Endothelial cell of umbilical vein (primary cell): Measurements from ENCODE around the gene CTDSPL. TPM values are rescaled to one million over a fixed set of nuclear protein-coding genes. Genes with fewer than 3 reads are reported as not detected.

Source experiments
- BruUV-seq: library from RNA; stranded (reverse); fragments of 400-500 nt; replicated peaks from 2 replicates; lab custom pipeline; 2021; lab: Mats Ljungman, UMichigan
- CTCF ChIA-PET: fragments of 300-600, 350-600 bp; sonication (Branson Sonifier 250); formaldehyde crosslinking; loops from one replicate; lab custom pipeline; 2021; ENCODE audit warnings: antibody characterized with exemption, inconsistent platforms; lab: Charles Lee
- POLR2A ChIA-PET: fragments of 300-600, 350-600 bp; sonication (Branson Sonifier 250); formaldehyde crosslinking; loops from one replicate; lab custom pipeline; 2021; ENCODE audit warnings: antibody characterized with exemption, inconsistent platforms; lab: Charles Lee
- DNase-seq: peaks from one replicate; pipeline ENCODE4 v3.0.0-alpha.2; 2011; ENCODE audit warnings: low read depth, low spot score
- FAIRE-seq: peaks from 2 replicates; lab custom pipeline; 2011; peaks lifted over from hg19 to GRCh38; lab: Jason Lieb, UNC
- H2AFZ ChIP-seq: 2 replicates; pipeline ENCODE4 v1.6.0; 2012; ENCODE audit warnings: low read depth, low read length, control low read depth, inconsistent platforms
- H3K27ac ChIP-seq: 2 replicates; pipeline ENCODE4 v1.5.1; 2011; ENCODE audit warnings: low read depth, mild to moderate bottlenecking, control low read depth, low read length, moderate library complexity; ENCODE audit not compliant: insufficient read depth
- H3K27me3 ChIP-seq, 2 experiments: 2 replicates each; pipeline versions ENCODE4 v1.6.0 to v1.6.1; 2011; ENCODE audit warnings: low read length in 2 of 2, mixed read lengths in 1 of 2; ENCODE audit not compliant: control insufficient read depth in 2 of 2, insufficient read depth in 2 of 2
- H3K36me3 ChIP-seq, 2 experiments: 2 replicates in 1 of 2; 3 replicates in 1 of 2; pipeline ENCODE4 v1.5.1; 2011; ENCODE audit warnings: low read length in 2 of 2, mild to moderate bottlenecking in 1 of 2, moderate library complexity in 1 of 2; ENCODE audit not compliant: control insufficient read depth in 2 of 2, insufficient read depth in 2 of 2; ENCODE audit errors: extremely low read depth in 1 of 2
- H3K4me1 ChIP-seq: 3 replicates; pipeline ENCODE4 v1.5.1; 2011; ENCODE audit warnings: mild to moderate bottlenecking, low read length; ENCODE audit not compliant: control insufficient read depth, insufficient read depth; ENCODE audit errors: extremely low read depth
- H3K4me2 ChIP-seq: 2 replicates; pipeline ENCODE4 v1.6.1; 2011; ENCODE audit warnings: low read length, control low read depth, mixed read lengths; ENCODE audit not compliant: insufficient read depth
- H3K4me3 ChIP-seq, 3 experiments: fragments of 200-600 bp in 1 of 3; sonication (generic), shearing (Covaris generic) in 1 of 3; replicated peaks in 1 of 3; 2 replicates each; pipeline ENCODE4 v1.5.1; 2011 to 2016; ENCODE audit warnings: control low read depth in 3 of 3, low read length in 3 of 3, mild to moderate bottlenecking in 2 of 3, inconsistent platforms in 1 of 3, low read depth in 1 of 3, moderate library complexity in 1 of 3; ENCODE audit not compliant: insufficient read depth in 1 of 3
- H3K79me2 ChIP-seq: 2 replicates; pipeline ENCODE4 v1.6.0; 2012; ENCODE audit warnings: low read length, inconsistent platforms; ENCODE audit not compliant: control insufficient read depth, insufficient read depth
- H3K9ac ChIP-seq: replicated peaks from 2 replicates; pipeline ENCODE3; 2011; ENCODE audit warnings: low read length, control low read depth; ENCODE audit not compliant: insufficient read depth; ENCODE audit errors: extremely low read depth
- H3K9me1 ChIP-seq: replicated peaks from 3 replicates; pipeline ENCODE4 v1.6.0; 2011; ENCODE audit warnings: mild to moderate bottlenecking, low read length; ENCODE audit not compliant: control insufficient read depth, insufficient read depth; ENCODE audit errors: extremely low read depth
- H3K9me3 ChIP-seq: replicated peaks from 2 replicates; pipeline ENCODE4 v1.5.1; 2012; ENCODE audit warnings: low read length, inconsistent platforms; ENCODE audit not compliant: control insufficient read depth, insufficient read depth
- H4K20me1 ChIP-seq: replicated peaks from 2 replicates; pipeline ENCODE3; 2011; ENCODE audit warnings: mild to moderate bottlenecking, low read length; ENCODE audit not compliant: control insufficient read depth, insufficient read depth; ENCODE audit errors: extremely low read depth
- CTCF ChIP-seq, 2 donors: IDR thresholded peaks; 1 replicate in 1 of 2; 2 replicates in 1 of 2; pipeline ENCODE4 v1.5.1; 2011; ENCODE audit warnings: low read length in 2 of 2, mild to moderate bottlenecking in 2 of 2, moderate library complexity in 2 of 2, control low read depth in 1 of 2, inconsistent platforms in 1 of 2, low read depth in 1 of 2; ENCODE audit not compliant: insufficient read depth in 1 of 2; ENCODE audit errors: extremely low read depth in 1 of 2
- EZH2 ChIP-seq: IDR thresholded peaks from 2 replicates; pipeline ENCODE4 v1.6.1; 2012; ENCODE audit warnings: borderline replicate concordance, low read depth, mild to moderate bottlenecking, moderate library complexity, low read length, inconsistent platforms; ENCODE audit not compliant: severe bottlenecking
- FOS ChIP-seq: IDR thresholded peaks from 2 replicates; pipeline ENCODE4 v1.6.1; 2011; ENCODE audit warnings: mild to moderate bottlenecking, low read length, moderate library complexity, borderline replicate concordance; ENCODE audit not compliant: insufficient read depth
- GATA2 ChIP-seq: IDR thresholded peaks from 2 replicates; pipeline ENCODE4 v1.7.0; 2011; ENCODE audit warnings: low read depth, mild to moderate bottlenecking, moderate library complexity, mixed read lengths, low read length; ENCODE audit not compliant: insufficient read length, insufficient read depth
- JUN ChIP-seq: IDR thresholded peaks from 2 replicates; pipeline ENCODE4 v1.6.1; 2011; ENCODE audit warnings: borderline replicate concordance, low read depth; ENCODE audit not compliant: insufficient read length, insufficient read depth
- MAX ChIP-seq: IDR thresholded peaks from 2 replicates; pipeline ENCODE4 v1.6.1; 2011; ENCODE audit not compliant: insufficient read depth, insufficient read length
- MYC ChIP-seq: IDR thresholded peaks from one replicate; pipeline ENCODE4 v1.6.1; 2011; ENCODE audit warnings: mild to moderate bottlenecking, low read depth, low read length
- POLR2AphosphoS5 ChIP-seq: IDR thresholded peaks from 2 replicates; pipeline ENCODE4 v1.6.1; 2012; ENCODE audit warnings: low read depth, mild to moderate bottlenecking, control low read depth, low read length, moderate library complexity; ENCODE audit not compliant: insufficient read depth
- dilution Hi-C: fragments of 300-500 bp; cut with MboI; formaldehyde crosslinking; loops from one replicate; pipeline ENCODE4 v1.15.0; 2019; ENCODE audit warnings: low sequenced_read_pairs; ENCODE audit not compliant: extremely low pct_ligation_motif_present
- intact Hi-C: fragments of 100-400 bp; cut with micrococcal nuclease; formaldehyde crosslinking; loops from one replicate; pipeline ENCODE4 v1.10.0; 2022
- polyA plus RNA-seq, 4 experiments: library from polyadenylated mRNA; depleted of rRNA in 3 of 4; stranded (reverse) in 3 of 4; unstranded in 1 of 4; fragments of >200 nt; gene quantifications; 2 replicates each; pipeline versions ENCODE4 v1.2.1 to v1.2.3, GENCODE V29; 2011 to 2012; ENCODE audit warnings: missing spikeins in 1 of 4
- total RNA-seq: library from RNA; stranded (reverse); gene quantifications from 2 replicates; pipeline ENCODE4 v1.2.3, GENCODE V29; 2021

Gene CTDSPL
- total and polyA plus RNA-seq, 2 donors (not counting 3 experiments of a cell fraction or from before 2014, with no cell fraction given): 30.1 to 43.2 TPM

GRCh38 chr3:37902674-37903073 is 41.0 kb downstream of the CTDSPL start:
- H3K27me3 ChIP-seq: no peaks in the 10 kb centered on the region
- ChIA-PET CTCF (no interaction called here), POLR2A (no interaction called here)
- H2AFZ ChIP-seq: no peak overlapping the region
- H3K4me3 ChIP-seq: no peak overlapping the region
- no peak for TF ChIP-seq JUN
- no peak for TF ChIP-seq EZH2
- no peak for TF ChIP-seq MAX
- TF ChIP-seq POLR2AphosphoS5: no peak
- no peak for TF ChIP-seq GATA2
- TF ChIP-seq FOS: no peak
- TF ChIP-seq CTCF (IDR thresholded peaks at IDR 0.05; ENCODE audit: extremely low read depth in 1 of 2, insufficient read depth in 1 of 2, low read depth in 1 of 2, low read length in 2 of 2): no peak
- no peak for TF ChIP-seq MYC
- DNase-seq: no peak
- no peaks in the 10 kb centered on the region for H3K36me3 ChIP-seq
- no peaks in the 10 kb centered on the region for H4K20me1 ChIP-seq
- no peak overlapping the region for H3K4me2 ChIP-seq
- dilution Hi-C loops (no loop called here), intact Hi-C loops (no loop called here)
- H3K9ac ChIP-seq: no peak overlapping the region
- H3K9me3 ChIP-seq: no peaks in the 10 kb centered on the region
- no peak overlapping the region for H3K27ac ChIP-seq
- BruUV-seq: no TSS peak
- H3K4me1 ChIP-seq: peaks cover 43% of the 10 kb centered on the region
- FAIRE-seq: no peak
- no peaks in the 10 kb centered on the region for H3K9me1 ChIP-seq
- H3K79me2 ChIP-seq: no peaks in the 10 kb centered on the region
